ENCODE results near the gene SETBP1. TPM values are rescaled to one million over a fixed set of nuclear protein-coding genes. Genes with fewer than 3 reads are reported as not detected.
"Not testable (repeated sequence)": the region's sequence is repeated elsewhere in the genome, so short reads cannot be mapped to it uniquely, and the experiment has no call there.

The SETBP1 gene
- total RNA-seq, 4 donors from 2014 or later: 3.3 to 86.6 (median 16.3) TPM

GRCh38 chr18:44796429-44797428, 116.0 kb downstream of the SETBP1 start:
- no peaks in the 10 kb centered on the region for H3K9me3 ChIP-seq
- DNase-seq: no peak
- H3K4me3 ChIP-seq: no peak overlapping the region
- no peak for TF ChIP-seq POLR2A (IDR thresholded peaks at IDR 0.05)
- no peak for TF ChIP-seq CTCF (IDR thresholded peaks at IDR 0.05)
- peaks cover 0 to under 1% (median 0%) of the 10 kb centered on the region in 4 donors for H3K4me1 ChIP-seq
- peak overlapping the region in 1 of 4 donors; percentile 15 for H3K27ac ChIP-seq
- no peaks in the 10 kb centered on the region for H3K36me3 ChIP-seq
- H3K27me3 ChIP-seq: no peaks in the 10 kb centered on the region

- H3K4me1 ChIP-seq: peaks cover 0 to 17% (median 0%) of the 10 kb centered on the region in 4 donors
- H3K27me3 ChIP-seq: no peaks in the 10 kb centered on the region
- no peak for DNase-seq
- peak overlapping the region in 1 of 4 donors; percentile 54 for H3K27ac ChIP-seq
- no peaks in the 10 kb centered on the region for H3K36me3 ChIP-seq
- TF ChIP-seq POLR2A (IDR thresholded peaks at IDR 0.05) (no peak), CTCF (IDR thresholded peaks at IDR 0.05) (no peak)
- H3K9me3 ChIP-seq: no peaks in the 10 kb centered on the region
- no peak overlapping the region for H3K4me3 ChIP-seq
Observed at GRCh38 chr18:44798433-44799048, 117.9 kb downstream of the SETBP1 start.

GRCh38 chr18:44799382-44799906, 118.8 kb downstream of the SETBP1 start:
- Histone ChIP-seq H3K4me1 (peaks cover 0 to 26% (median 2%) of the 10 kb centered on the region in 4 donors), H3K4me3 (no peak overlapping the region), H3K36me3 (no peaks in the 10 kb centered on the region), H3K27ac (peak overlapping the region in 2 of 4 donors; percentile 24 to 54), H3K27me3 (no peaks in the 10 kb centered on the region), H3K9me3 (no peaks in the 10 kb centered on the region)
- TF ChIP-seq POLR2A (IDR thresholded peaks at IDR 0.05): no peak
- DNase-seq: no peak

- Histone ChIP-seq H3K9me3 (no peaks in the 10 kb centered on the region), H3K4me1 (peaks cover 0 to 31% (median 2%) of the 10 kb centered on the region in 4 donors), H3K27me3 (no peaks in the 10 kb centered on the region), H3K36me3 (no peaks in the 10 kb centered on the region), H3K27ac (peak overlapping the region in 2 of 4 donors; percentile 33 to 54), H3K4me3 (no peak overlapping the region)
- TF ChIP-seq CTCF (IDR thresholded peaks at IDR 0.05): no peak
- no peak for TF ChIP-seq POLR2A (IDR thresholded peaks at IDR 0.05)
- no peak for DNase-seq
Observed at GRCh38 chr18:44799907-44800421, 119.3 kb downstream of the SETBP1 start.

- H3K27me3 ChIP-seq, H3K36me3 ChIP-seq, DNase-seq, H3K4me3 ChIP-seq, H3K9me3 ChIP-seq: not testable (repeated sequence)
- H3K4me1 ChIP-seq: peaks cover 0 to 38% (median 3%) of the 10 kb centered on the region in 4 donors
- peak overlapping the region in 1 of 4 donors; percentile 54 for H3K27ac ChIP-seq
Observed at GRCh38 chr18:44800766-44801165, 120.1 kb downstream of the SETBP1 start.

GRCh38 chr18:44801781-44802180, 121.1 kb downstream of the SETBP1 start:
- no peaks in the 10 kb centered on the region for H3K9me3 ChIP-seq
- peak overlapping the region in 2 of 4 donors; percentile 81 to 86 for H3K27ac ChIP-seq

More at GRCh38 chr18:44801781-44802180, 121.1 kb downstream of the SETBP1 start:
- H3K4me1 ChIP-seq: peaks cover 0 to 47% (median 7%) of the 10 kb centered on the region in 4 donors
- no peaks in the 10 kb centered on the region for H3K36me3 ChIP-seq
- TF ChIP-seq POLR2A (IDR thresholded peaks at IDR 0.05) (no peak), CTCF (IDR thresholded peaks at IDR 0.05) (no peak)
- H3K27me3 ChIP-seq: no peaks in the 10 kb centered on the region
- H3K4me3 ChIP-seq: no peak overlapping the region
- no peak for DNase-seq
